Large intestine (tissue), 3 donors: ENCODE measurements around the gene NIM1K. TPM values are rescaled to one million over a fixed set of nuclear protein-coding genes. Genes with fewer than 3 reads are reported as not detected.

ENCODE experiments used
- DNase-seq, 2 donors: peaks; one replicate each; pipeline versions ENCODE4 v3.0.0 to v3.0.0-alpha.2; 2013
- H3K27ac ChIP-seq: one replicate; pipeline ENCODE4 v1.5.1; 2013; ENCODE audit warnings: low read length
- H3K27me3 ChIP-seq: 2 replicates; pipeline ENCODE4 v1.6.1; 2013; ENCODE audit warnings: low read length; ENCODE audit not compliant: control insufficient read depth, insufficient read depth
- H3K36me3 ChIP-seq: 2 replicates; pipeline ENCODE4 v1.6.1; 2013; ENCODE audit warnings: low read length; ENCODE audit not compliant: control insufficient read depth, insufficient read depth
- H3K4me1 ChIP-seq: one replicate; pipeline ENCODE4 v1.6.1; 2013; ENCODE audit warnings: low read length; ENCODE audit not compliant: control insufficient read depth, insufficient read depth
- H3K4me3 ChIP-seq: one replicate; pipeline ENCODE4 v1.5.1; 2013; ENCODE audit warnings: low read length
- H3K9me3 ChIP-seq: one replicate; pipeline ENCODE4 v1.6.1; 2013; ENCODE audit warnings: mild to moderate bottlenecking, low read depth, low read length, moderate library complexity; ENCODE audit not compliant: control insufficient read depth
- WGBS: methylation state at CpG from one replicate; pipeline ENCODE4 v1.1.5; 2013; ENCODE audit warnings: low lambda C conversion rate; ENCODE audit not compliant: insufficient coverage; 5-methylcytosine and 5-hydroxymethylcytosine counted together
- polyA plus RNA-seq: library from polyadenylated mRNA; unstranded; fragments of 120-200 nt; gene quantifications from one replicate; pipeline ENCODE4 v1.2.1, GENCODE V29; 2013

NIM1K gene
- polyA plus RNA-seq, 1 donor: 0.21 TPM

DNA sequence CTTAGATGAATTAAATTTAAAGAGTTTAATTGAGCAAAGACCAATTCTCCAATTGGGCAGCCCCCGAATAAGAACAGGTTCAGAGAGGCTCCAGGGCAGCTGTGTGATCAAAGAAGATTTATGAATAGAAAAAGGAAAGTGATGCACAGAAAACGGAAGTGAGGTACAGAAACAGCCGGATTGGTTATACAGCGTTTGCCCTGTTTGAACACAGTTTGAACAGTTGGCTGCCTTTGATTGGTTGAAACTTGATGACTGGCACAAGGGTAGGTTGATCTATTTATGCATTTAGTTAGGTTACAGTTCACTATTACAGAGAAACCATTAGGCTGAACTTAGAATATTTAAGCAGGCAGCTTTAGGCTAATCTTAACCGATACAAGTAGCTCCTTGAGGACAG, 29.5 kb downstream of the NIM1K start:
- no peaks in the 10 kb centered on the region for H3K4me1 ChIP-seq
- H3K4me3 ChIP-seq: no peak overlapping the region
- no peak for DNase-seq
- H3K27me3 ChIP-seq: no peaks in the 10 kb centered on the region
- no peak overlapping the region for H3K27ac ChIP-seq
- H3K36me3 ChIP-seq: no peaks in the 10 kb centered on the region
- WGBS: 100% methylated on average over 1 of the region's 5 CpGs
- H3K9me3 ChIP-seq: no peaks in the 10 kb centered on the region

DNA sequence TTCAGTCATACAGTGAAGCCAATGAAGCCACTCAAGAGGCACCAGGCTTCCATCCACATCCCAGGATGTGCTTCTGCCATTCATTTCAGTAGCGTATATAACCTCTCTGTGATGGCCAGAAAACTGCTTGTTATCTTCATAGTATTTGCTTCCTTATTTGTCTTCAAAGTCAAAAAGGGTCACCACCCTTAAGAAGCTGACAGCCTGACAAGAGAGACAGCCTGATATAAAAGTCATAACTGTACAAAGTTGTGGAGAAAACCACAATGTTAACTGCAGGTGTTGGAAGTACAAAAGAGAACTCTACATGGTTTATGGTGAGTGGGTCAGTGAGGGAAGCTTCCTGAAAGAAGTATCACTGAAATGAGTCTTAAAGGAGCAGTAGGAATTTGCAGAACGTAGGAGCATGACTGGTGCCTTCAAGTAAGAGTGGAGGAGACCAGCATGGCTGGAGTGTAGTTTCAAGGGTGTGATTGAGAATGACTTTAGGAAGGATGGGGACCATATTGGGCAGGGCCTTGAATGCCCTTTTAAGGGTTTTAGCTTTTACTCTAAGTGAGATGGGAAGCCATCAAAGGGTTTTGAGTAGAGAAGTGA, 33.7 kb downstream of the NIM1K start:
- no peak overlapping the region for H3K4me3 ChIP-seq
- H3K27me3 ChIP-seq: no peaks in the 10 kb centered on the region
- no peak for DNase-seq
- no peaks in the 10 kb centered on the region for H3K9me3 ChIP-seq
- H3K4me1 ChIP-seq: no peaks in the 10 kb centered on the region
- no peak overlapping the region for H3K27ac ChIP-seq
- WGBS: no CpG with 5 or more reads among the region's 2 CpGs
- no peaks in the 10 kb centered on the region for H3K36me3 ChIP-seq

DNA sequence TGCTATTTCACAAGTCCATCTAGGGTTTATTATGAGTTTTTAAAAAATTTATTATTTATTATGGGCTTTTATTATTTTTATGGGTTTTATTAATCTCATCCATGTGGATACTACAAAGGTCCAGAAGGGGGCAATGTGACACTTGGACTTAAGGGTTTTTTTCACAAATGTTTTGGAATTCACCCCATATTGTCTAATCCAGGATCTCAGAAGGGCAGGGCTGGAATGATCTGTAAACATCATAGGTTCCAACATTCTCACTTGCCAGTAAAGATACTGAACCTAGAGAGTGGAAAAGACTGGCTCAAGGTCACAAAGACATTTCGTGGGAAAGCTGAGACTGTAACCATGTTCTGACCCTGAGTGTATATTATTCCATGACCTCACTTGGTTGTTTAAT, 35.6 kb downstream of the NIM1K start:
- no peak overlapping the region for H3K4me3 ChIP-seq
- H3K36me3 ChIP-seq: no peaks in the 10 kb centered on the region
- H3K4me1 ChIP-seq: no peaks in the 10 kb centered on the region
- no peak for DNase-seq
- no peaks in the 10 kb centered on the region for H3K27me3 ChIP-seq
- no peaks in the 10 kb centered on the region for H3K9me3 ChIP-seq
- H3K27ac ChIP-seq: no peak overlapping the region
- WGBS: no CpG with 5 or more reads among the region's 1 CpG

- Histone ChIP-seq H3K36me3 (no peaks in the 10 kb centered on the region), H3K27me3 (no peaks in the 10 kb centered on the region), H3K4me1 (no peaks in the 10 kb centered on the region), H3K9me3 (no peaks in the 10 kb centered on the region), H3K27ac (no peak overlapping the region), H3K4me3 (no peak overlapping the region)
- no peak for DNase-seq
- no CpG with 5 or more reads among the region's 3 CpGs for WGBS
Observed at GRCh38 chr5:43230707-43231106, 38.7 kb downstream of the NIM1K start.

GRCh38 chr5:43231977-43232376, 40.0 kb downstream of the NIM1K start:
- H3K27me3 ChIP-seq: no peaks in the 10 kb centered on the region
- no peaks in the 10 kb centered on the region for H3K36me3 ChIP-seq
- no CpG with 5 or more reads among the region's 3 CpGs for whole genome bisulfite sequencing
- DNase-seq: no peak
- H3K4me3 ChIP-seq: no peak overlapping the region
- H3K4me1 ChIP-seq: no peaks in the 10 kb centered on the region
- H3K27ac ChIP-seq: no peak overlapping the region
- H3K9me3 ChIP-seq: no peaks in the 10 kb centered on the region

DNA sequence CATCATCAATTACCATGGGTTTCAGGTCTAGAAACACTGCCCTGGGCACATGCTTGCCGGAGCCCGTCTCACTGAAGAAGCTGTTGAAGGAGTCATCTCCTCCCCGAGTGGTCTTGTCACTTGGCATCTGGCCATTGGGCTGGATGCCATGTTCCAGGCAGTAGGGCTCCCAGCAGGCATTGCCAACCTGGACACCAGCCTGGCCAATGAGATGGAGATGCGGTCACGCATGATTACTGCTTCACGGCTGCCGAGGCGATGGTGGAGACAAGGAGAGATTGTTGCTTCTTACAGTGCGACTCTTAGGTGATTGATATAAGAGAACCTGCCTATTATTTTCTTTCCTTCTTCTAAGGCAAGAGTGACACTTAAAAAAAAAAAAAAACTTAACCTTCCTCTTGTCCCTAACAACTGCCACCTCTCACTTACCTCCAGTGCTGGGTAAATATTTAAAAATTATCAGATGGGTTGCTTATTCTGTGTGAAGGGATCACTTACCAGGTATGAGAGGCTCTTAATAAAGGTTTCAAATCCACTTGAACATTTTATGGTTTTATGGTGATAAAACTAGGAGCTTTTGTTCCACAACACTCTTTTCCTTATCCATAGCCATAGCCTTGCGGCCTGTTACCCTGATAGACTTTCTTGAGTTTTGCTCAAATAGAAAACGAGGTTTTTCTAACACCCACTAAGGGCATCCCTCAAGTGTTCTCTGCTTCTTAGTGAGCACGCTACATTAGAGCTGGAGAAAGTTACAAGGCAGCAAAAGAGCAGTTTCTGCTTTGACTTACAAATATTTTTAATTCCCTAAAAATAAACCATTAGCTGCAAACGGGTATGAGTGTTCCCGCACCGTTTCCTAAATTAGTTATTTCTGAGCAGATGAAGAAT, 41.2 kb downstream of the NIM1K start:
- Histone ChIP-seq H3K4me3 (no peak overlapping the region), H3K27me3 (no peaks in the 10 kb centered on the region), H3K27ac (no peak overlapping the region), H3K9me3 (no peaks in the 10 kb centered on the region), H3K36me3 (no peaks in the 10 kb centered on the region), H3K4me1 (no peaks in the 10 kb centered on the region)
- WGBS: 80% methylated on average over 4 of the region's 15 CpGs
- DNase-seq: no peak

DNA sequence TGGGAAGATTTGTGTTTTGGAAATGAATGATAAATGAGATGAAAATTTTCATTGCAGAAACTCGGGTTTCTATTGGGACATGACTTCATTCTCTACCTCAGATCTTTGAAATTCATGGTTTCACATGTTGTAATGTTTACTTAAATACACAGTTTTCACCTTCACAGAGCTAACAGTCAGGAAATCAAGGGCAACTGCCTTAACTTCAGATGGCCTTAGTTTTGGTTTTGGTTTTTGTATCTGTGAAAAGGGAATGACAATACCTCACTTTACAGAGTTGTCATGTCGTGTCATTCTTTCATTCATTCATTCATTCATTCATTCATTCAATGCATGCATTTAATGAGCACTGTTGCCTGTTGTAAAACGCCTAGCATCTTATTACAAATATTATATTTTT, 41.9 kb downstream of the NIM1K start:
- no peaks in the 10 kb centered on the region for H3K4me1 ChIP-seq
- H3K9me3 ChIP-seq: no peaks in the 10 kb centered on the region
- H3K27ac ChIP-seq: no peak overlapping the region
- H3K27me3 ChIP-seq: no peaks in the 10 kb centered on the region
- no peaks in the 10 kb centered on the region for H3K36me3 ChIP-seq
- WGBS: 93% methylated on average over 2 of the region's 3 CpGs
- no peak overlapping the region for H3K4me3 ChIP-seq
- no peak for DNase-seq

DNA sequence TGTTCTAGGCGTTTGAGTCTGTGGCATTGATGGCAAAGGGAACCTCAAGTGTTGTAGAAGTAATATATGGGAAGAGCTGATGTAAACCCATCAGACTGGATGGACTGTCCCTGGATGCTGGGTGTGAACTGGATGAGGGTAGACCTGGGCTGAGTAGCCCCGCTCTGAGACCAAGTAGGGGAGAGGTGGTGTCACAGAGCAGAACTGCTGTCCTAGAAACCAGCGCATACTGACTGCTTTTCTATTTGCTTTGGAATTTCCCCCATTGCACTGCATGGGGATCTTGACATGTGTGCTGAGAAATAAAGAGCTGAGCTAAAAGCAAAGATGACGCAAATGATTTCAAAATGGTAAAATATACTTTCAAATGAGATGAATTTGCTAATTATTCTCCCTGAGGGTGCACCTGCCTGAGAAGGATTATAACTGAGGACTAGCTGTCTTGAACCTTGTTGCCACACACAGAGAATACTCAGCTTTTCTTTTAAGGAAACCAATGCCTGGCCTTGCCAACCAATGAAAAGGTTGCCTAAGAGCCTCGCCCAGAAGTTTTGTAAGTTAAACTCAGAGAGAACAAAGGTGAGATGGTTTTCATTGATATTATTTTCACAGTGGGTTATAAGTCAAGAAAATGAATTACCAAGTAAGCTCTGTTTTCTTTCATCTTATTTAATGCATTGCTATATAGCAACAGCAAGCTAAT, 44.8 kb downstream of the NIM1K start:
- no CpG with 5 or more reads among the region's 5 CpGs for WGBS
- Histone ChIP-seq H3K4me1 (no peaks in the 10 kb centered on the region), H3K9me3 (no peaks in the 10 kb centered on the region), H3K4me3 (no peak overlapping the region), H3K36me3 (no peaks in the 10 kb centered on the region), H3K27ac (no peak overlapping the region), H3K27me3 (no peaks in the 10 kb centered on the region)
- DNase-seq: no peak

GRCh38 chr5:43242196-43242595, 50.2 kb downstream of the NIM1K start:
- no CpG with 5 or more reads among the region's 1 CpG for whole genome bisulfite sequencing
- no peak for DNase-seq

DNA sequence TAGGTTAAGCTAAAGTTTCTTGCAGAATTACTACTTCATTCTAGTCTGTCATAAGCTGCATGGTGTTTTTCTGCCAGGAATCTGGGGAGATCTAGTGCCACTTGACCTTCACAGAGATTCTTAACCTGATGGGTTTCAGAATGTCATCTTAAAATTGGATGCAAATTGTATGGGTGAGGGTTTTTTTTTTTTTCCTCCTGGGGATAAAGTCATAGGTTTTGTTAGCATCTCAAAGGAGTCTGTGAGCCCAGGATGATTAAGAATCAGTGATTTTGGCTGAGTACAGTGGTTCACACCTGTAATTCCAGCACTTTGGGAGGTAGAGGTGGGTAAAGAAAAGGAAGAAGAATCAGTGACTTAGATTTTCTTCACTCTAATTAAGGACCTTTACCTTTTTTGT, 51.2 kb downstream of the NIM1K start:
- no peak for DNase-seq
- Histone ChIP-seq H3K9me3 (no peaks in the 10 kb centered on the region), H3K4me3 (no peak overlapping the region), H3K27me3 (no peaks in the 10 kb centered on the region), H3K27ac (no peak overlapping the region), H3K4me1 (no peaks in the 10 kb centered on the region), H3K36me3 (no peaks in the 10 kb centered on the region)

More at GRCh38 chr5:43242196-43242595, 50.2 kb downstream of the NIM1K start:
- Histone ChIP-seq H3K4me1 (no peaks in the 10 kb centered on the region), H3K9me3 (no peaks in the 10 kb centered on the region), H3K27me3 (no peaks in the 10 kb centered on the region), H3K27ac (no peak overlapping the region), H3K36me3 (no peaks in the 10 kb centered on the region), H3K4me3 (no peak overlapping the region)
